HepG2 (cell line): ENCODE measurements around the gene ACAP1. TPM values are rescaled to one million over a fixed set of nuclear protein-coding genes. Genes with fewer than 3 reads are reported as not detected.

Experiments
- ATAC-seq: fragments of 200-7000 bp; cut with Tn5 transposase; 3 replicates; pipeline ENCODE4 v1.9.1; 2020; ENCODE audit warnings: mild to moderate bottlenecking, moderate library complexity
- BruUV-seq: library from RNA; stranded (reverse); fragments of 400-500 nt; replicated peaks from 2 replicates; lab custom pipeline; 2021; lab: Mats Ljungman, UMichigan
- CTCF ChIA-PET: fragments of 300-600 bp; formaldehyde crosslinking; extraction: SDS; loops from one replicate; lab custom pipeline; 2021; ENCODE audit warnings: low total read pairs, inconsistent platforms, low intra/inter-chr PET ratio; lab: Yijun Ruan, JAX
- POLR2A ChIA-PET: fragments of 350-600 bp; sonication (Branson Sonifier 250); formaldehyde crosslinking; loops from one replicate; lab custom pipeline; 2020; ENCODE audit warnings: antibody characterized with exemption, inconsistent platforms; lab: Yijun Ruan, JAX
- DNase-seq: peaks from one replicate; pipeline ENCODE4 v3.0.0-alpha.2; 2015; ENCODE audit warnings: low spot score
- FAIRE-seq: peaks from 3 replicates; lab custom pipeline; 2011; peaks lifted over from hg19 to GRCh38; lab: Jason Lieb, UNC
- H2AFZ ChIP-seq: one replicate; pipeline ENCODE4 v1.6.1; 2011; ENCODE audit warnings: low read length, inconsistent platforms
- H3K27ac ChIP-seq: fragments of 300-600 bp; 3 replicates; pipeline ENCODE4 v1.8.0; 2011; ENCODE audit warnings: mixed run types, mild to moderate bottlenecking, mixed read lengths, low read length, inconsistent platforms; ENCODE audit not compliant: insufficient read depth; ENCODE audit errors: extremely low read length
- H3K27me3 ChIP-seq, 2 experiments: fragments of 200-600 bp in 1 of 2; 2 replicates in 1 of 2; 3 replicates in 1 of 2; pipeline versions ENCODE4 v1.6.0 to v1.8.0; 2011; ENCODE audit warnings: low read length in 2 of 2, mild to moderate bottlenecking in 2 of 2, moderate library complexity in 2 of 2, inconsistent platforms in 1 of 2; ENCODE audit not compliant: insufficient read depth in 2 of 2, control insufficient read depth in 1 of 2
- H3K36me3 ChIP-seq, 2 experiments: fragments of 200-600 bp in 1 of 2; replicated peaks in 1 of 2; 2 replicates in 1 of 2; 3 replicates in 1 of 2; pipeline versions ENCODE4 v1.5.1 to v1.8.0; 2011; ENCODE audit warnings: low read length in 2 of 2, inconsistent platforms in 1 of 2; ENCODE audit not compliant: insufficient read depth in 2 of 2, control insufficient read depth in 1 of 2
- H3K4me1 ChIP-seq: 2 replicates; pipeline ENCODE4 v1.5.1; 2012; ENCODE audit warnings: low read length, inconsistent platforms; ENCODE audit not compliant: insufficient read depth
- H3K4me2 ChIP-seq: 2 replicates; pipeline ENCODE4 v1.6.0; 2011; ENCODE audit warnings: low read depth, low read length, inconsistent platforms
- H3K4me3 ChIP-seq, 3 experiments: fragments of 200-600 bp in 1 of 3; sonication (generic), shearing (Covaris generic) in 1 of 3; replicated peaks in 1 of 3; 2 replicates each; pipeline ENCODE4 v1.5.1; 2011 to 2016; ENCODE audit warnings: low read length in 3 of 3, inconsistent platforms in 2 of 3, low read depth in 2 of 3, mild to moderate bottlenecking in 2 of 3, control low read depth in 1 of 3, mixed read lengths in 1 of 3; ENCODE audit not compliant: insufficient read depth in 1 of 3
- H3K79me2 ChIP-seq: one replicate; pipeline ENCODE4 v1.6.1; 2011; ENCODE audit warnings: low read length, inconsistent platforms; ENCODE audit not compliant: insufficient read depth
- H3K9ac ChIP-seq: 2 replicates; pipeline ENCODE4 v1.6.0; 2011; ENCODE audit warnings: mild to moderate bottlenecking, low read depth, low read length, inconsistent platforms; ENCODE audit not compliant: insufficient read depth
- H3K9me3 ChIP-seq: 2 replicates; pipeline ENCODE4 v1.5.1; 2012; ENCODE audit warnings: mild to moderate bottlenecking, low read length
- H4K20me1 ChIP-seq: 2 replicates; pipeline ENCODE4 v1.6.0; 2011; ENCODE audit warnings: inconsistent platforms, mild to moderate bottlenecking, low read length, moderate library complexity; ENCODE audit not compliant: insufficient read depth
- BHLHE40 ChIP-seq: IDR thresholded peaks from 2 replicates; pipeline ENCODE4 v1.6.1; 2011; ENCODE audit warnings: low read length, improper control_type of control experiment
- GFI1 ChIP-seq: sonication (generic); formaldehyde crosslinking; IDR thresholded peaks from 2 replicates; pipeline ENCODE4 v1.5.0; 2020; ENCODE audit warnings: missing genetic modification reagents, mild to moderate bottlenecking, borderline replicate concordance
- KAT2B ChIP-seq: fragments of 150-350 bp; IDR thresholded peaks from 2 replicates; pipeline ENCODE4 v1.6.1; 2014; ENCODE audit warnings: low read depth, low read length, borderline replicate concordance
- KDM5B ChIP-seq: sonication (generic); formaldehyde crosslinking; IDR thresholded peaks from 2 replicates; pipeline ENCODE4 v1.4.0; 2020; ENCODE audit warnings: missing genetic modification reagents, mild to moderate bottlenecking, borderline replicate concordance
- PAF1 ChIP-seq: IDR thresholded peaks from 2 replicates; pipeline ENCODE4 v1.6.1; 2016; ENCODE audit warnings: missing genetic modification reagents, missing compliant biosample characterization
- RXRB ChIP-seq: IDR thresholded peaks from 2 replicates; pipeline ENCODE4 v1.6.1; 2016; ENCODE audit warnings: borderline replicate concordance, missing genetic modification reagents, missing compliant biosample characterization
- ZBTB14 ChIP-seq: sonication (generic); formaldehyde crosslinking; IDR thresholded peaks from 2 replicates; pipeline ENCODE4 v1.4.0; 2020; ENCODE audit warnings: missing genetic modification reagents
- ZFAT ChIP-seq: sonication (generic); formaldehyde crosslinking; conservative IDR thresholded peaks from 2 replicates; pipeline ENCODE4 v1.8.1; 2023; ENCODE audit warnings: missing genetic modification reagents, inconsistent platforms
- ZIK1 ChIP-seq: sonication (generic); formaldehyde crosslinking; IDR thresholded peaks from 2 replicates; pipeline ENCODE4 v1.5.0; 2020; ENCODE audit warnings: mild to moderate bottlenecking, low read depth, missing genetic modification reagents, borderline replicate concordance
- ZNF143 ChIP-seq: sonication (generic); formaldehyde crosslinking; IDR thresholded peaks from 2 replicates; pipeline ENCODE4 v1.4.0; 2020; ENCODE audit warnings: missing genetic modification reagents
- ZNF17 ChIP-seq: sonication (generic); formaldehyde crosslinking; IDR thresholded peaks from 2 replicates; pipeline ENCODE4 v1.5.0; 2020; ENCODE audit warnings: mild to moderate bottlenecking, missing genetic modification reagents
- ZNF263 ChIP-seq: sonication (generic); formaldehyde crosslinking; IDR thresholded peaks from 2 replicates; pipeline ENCODE4 v1.4.0; 2020; ENCODE audit warnings: missing genetic modification reagents
- ZNF432 ChIP-seq: sonication (generic); formaldehyde crosslinking; IDR thresholded peaks from 2 replicates; pipeline ENCODE4 v1.5.0; 2020; ENCODE audit warnings: missing genetic modification reagents, mild to moderate bottlenecking, borderline replicate concordance
- ZNF619 ChIP-seq: sonication (generic); formaldehyde crosslinking; IDR thresholded peaks from 2 replicates; pipeline ENCODE4 v1.4.0; 2020; ENCODE audit warnings: mild to moderate bottlenecking, missing genetic modification reagents
- ZNF841 ChIP-seq: sonication (generic); formaldehyde crosslinking; IDR thresholded peaks from 2 replicates; pipeline ENCODE4 v1.8.1; 2023; ENCODE audit warnings: missing genetic modification reagents, borderline replicate concordance
- WGBS: methylation state at CpG from one replicate; pipeline ENCODE4 v1.1.6; 2017; ENCODE audit warnings: low lambda C conversion rate; 5-methylcytosine and 5-hydroxymethylcytosine counted together
- in situ Hi-C: cut with HindIII; loops from 2 replicates; pipeline ENCODE4 v1.10.0; 2017; ENCODE audit warnings: low pct_unique_long_range_greater_than_20kb; ENCODE audit not compliant: extremely low pct_ligation_motif_present
- intact Hi-C: fragments of 100-400 bp; cut with micrococcal nuclease; formaldehyde crosslinking; loops from one replicate; pipeline ENCODE4 v1.10.0; 2022; ENCODE audit not compliant: unreplicated experiment
- polyA plus RNA-seq, 8 experiments: library from polyadenylated mRNA; depleted of rRNA in 3 of 8; stranded (reverse) in 7 of 8; unstranded in 1 of 8; fragments of >200 nt; fragmentation: Illumina TruSeq in 4 of 8; extraction: Trizol in 4 of 8; gene quantifications; 2 replicates each; pipeline versions ENCODE4 v1.2.1 to v1.2.3, GENCODE V29; 2011 to 2016; ENCODE audit warnings: low read depth in 4 of 8, missing spikeins in 1 of 8, mixed read lengths in 1 of 8; ENCODE audit not compliant: insufficient read depth in 1 of 8
- total RNA-seq, 5 experiments: library from RNA; depleted of rRNA; stranded (reverse); fragments of >200 nt; fragmentation: Illumina TruSeq; extraction: Trizol; gene quantifications; 2 replicates each; pipeline ENCODE4 v1.2.3, GENCODE V29; 2016; ENCODE audit warnings: low read depth in 1 of 5

The ACAP1 gene
- total and polyA plus RNA-seq, 2 of the 13 experiments (the other 11 are each of a cell fraction or from before 2014, with no cell fraction given), result 1.3 to 2.5 TPM

- TF ChIP-seq ZNF432 (no peak), PAF1 (CRISPR knock-in tag) (no peak), ZNF619 (CRISPR knock-in tag) (no peak), GFI1 (no peak)
These were observed 55.0 kb downstream of the ACAP1 start (continued) for GRCh38 chr17:7391307-7391706.

DNA sequence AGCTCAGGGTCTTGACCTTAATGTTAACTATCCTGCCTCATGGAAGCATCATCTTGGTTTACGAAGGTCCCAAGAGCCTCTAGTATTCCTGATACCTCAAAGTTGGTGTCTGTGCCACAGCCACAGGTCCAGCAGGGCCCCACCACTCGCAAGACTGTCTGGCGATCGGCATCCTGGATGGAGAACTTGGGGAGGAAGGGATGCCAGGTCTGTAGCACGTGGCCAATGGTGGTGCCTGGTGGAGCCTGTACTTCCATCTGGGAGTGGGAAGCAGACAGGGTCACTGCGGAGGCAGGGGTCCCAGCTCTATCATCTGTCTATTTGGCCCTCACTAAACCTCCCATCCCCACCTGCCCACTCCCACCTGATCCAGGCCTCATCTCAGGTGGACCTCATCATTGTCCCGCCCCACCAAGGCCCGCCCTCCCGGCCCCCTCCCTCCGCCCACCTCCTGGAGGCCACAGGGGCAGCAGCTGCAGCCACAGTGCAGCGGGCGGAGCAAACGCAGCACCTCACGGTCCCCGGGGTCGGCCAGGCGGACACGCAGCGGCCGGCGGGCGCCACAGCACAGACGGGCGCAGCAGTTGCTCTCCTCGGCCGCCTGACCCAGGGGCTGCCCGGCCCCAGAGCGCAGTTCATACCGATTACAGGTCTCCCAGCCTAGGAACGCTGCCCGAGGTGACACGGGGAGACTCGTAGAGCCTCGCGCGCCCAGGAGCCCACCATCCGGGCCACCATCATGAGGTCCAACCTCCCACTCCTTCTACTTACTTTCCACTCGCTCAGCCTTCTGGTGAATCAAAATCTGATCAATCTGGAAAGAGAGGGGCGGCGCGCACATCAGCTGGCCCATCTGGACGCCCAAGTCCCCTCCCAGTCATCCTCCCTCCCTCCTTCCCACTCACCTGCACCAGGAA lies 56.6 kb downstream of the ACAP1 start:
- intact Hi-C loops, result no loop called here
- Histone ChIP-seq H4K20me1 (no peaks in the 10 kb centered on the region), H3K79me2 (no peaks in the 10 kb centered on the region), H3K4me2 (peak overlapping the region; percentile 88; the same call in 1 of the 2 replicates), H3K4me1 (peaks cover 14% of the 10 kb centered on the region), H3K36me3 (peaks cover 0 to 2% of the 10 kb centered on the region in 2 experiments; a peak in 2 of 5 replicates), H2AFZ (no peak overlapping the region), H3K9ac (no peak overlapping the region), H3K27me3 (no peaks in the 10 kb centered on the region), H3K27ac (no peak overlapping the region), H3K9me3 (no peaks in the 10 kb centered on the region), H3K4me3 (peak overlapping the region in 1 of 3 experiments; percentile 84; a peak in 1 of 6 replicates)
- WGBS, result 95% methylated on average over 38 of the region's 42 CpGs
- no TSS peak for BruUV-seq
- ChIA-PET CTCF (no interaction called here), POLR2A (interaction anchor here (0.6 to 1.7 kb wide), 4 partner anchors 10 to 106 kb away, joined by 3 to 13 read pairs (median 4); partner anchors contain the start of genes CHRNB1 and TNK1)
- in situ Hi-C loops, result no loop called here
- ATAC-seq (no peak), FAIRE-seq (no peak), DNase-seq (no peak)
- TF ChIP-seq ZNF17, result no peak
- TF ChIP-seq ZNF143 (CRISPR knock-in tag), result no peak
- TF ChIP-seq ZNF263 (CRISPR knock-in tag), result no peak
- no peak for TF ChIP-seq KDM5B (CRISPR knock-in tag)
- TF ChIP-seq KAT2B, result no peak
- no peak for TF ChIP-seq ZBTB14
- TF ChIP-seq BHLHE40, result no peak
- TF ChIP-seq RXRB (CRISPR knock-in tag), result no peak
- no peak for TF ChIP-seq ZFAT
- TF ChIP-seq ZNF841 (CRISPR knock-in tag), result no peak
- TF ChIP-seq ZIK1 (CRISPR knock-in tag), result no peak
